Keratinocyte (primary cell): ENCODE results near the gene SMG6. TPM values are rescaled to one million over a fixed set of nuclear protein-coding genes. Genes with fewer than 3 reads are reported as not detected.

Experiments
- DNase-seq: peaks from one replicate; pipeline ENCODE4 v3.0.0-alpha.2; 2011; ENCODE audit warnings: low read depth, missing footprints, low spot score
- FAIRE-seq: peaks from 2 replicates; lab custom pipeline; 2011; peaks lifted over from hg19 to GRCh38; lab: Jason Lieb, UNC
- H2AFZ ChIP-seq: 2 replicates; pipeline ENCODE4 v1.6.0; 2012; ENCODE audit warnings: low read length, control low read depth, inconsistent platforms; ENCODE audit not compliant: control insufficient read depth
- H3K27ac ChIP-seq: 2 replicates; pipeline ENCODE4 v1.5.1; 2011; ENCODE audit warnings: low read length; ENCODE audit not compliant: control insufficient read depth, insufficient read depth
- H3K27me3 ChIP-seq: 3 replicates; pipeline ENCODE4 v1.6.0; 2011; ENCODE audit warnings: low read length; ENCODE audit not compliant: control insufficient read depth, insufficient read depth; ENCODE audit errors: extremely low read depth
- H3K36me3 ChIP-seq, 2 experiments: 2 replicates in 1 of 2; 3 replicates in 1 of 2; pipeline ENCODE4 v1.5.1; 2011; ENCODE audit warnings: low read length in 2 of 2, mild to moderate bottlenecking in 1 of 2; ENCODE audit not compliant: control insufficient read depth in 2 of 2, insufficient read depth in 2 of 2; ENCODE audit errors: extremely low read depth in 1 of 2
- H3K4me1 ChIP-seq: 3 replicates; pipeline ENCODE4 v1.5.1; 2011; ENCODE audit warnings: low read length; ENCODE audit not compliant: control insufficient read depth, insufficient read depth; ENCODE audit errors: extremely low read depth
- H3K4me2 ChIP-seq: 3 replicates; pipeline ENCODE4 v1.6.0; 2011; ENCODE audit warnings: low read depth, low read length; ENCODE audit not compliant: control insufficient read depth, insufficient read depth; ENCODE audit errors: extremely low read depth
- H3K4me3 ChIP-seq, 3 experiments: fragments of 200-600 bp in 1 of 3; sonication (generic) in 1 of 3; 2 replicates in 2 of 3; 3 replicates in 1 of 3; pipeline ENCODE4 v1.5.1; 2011 to 2016; ENCODE audit warnings: low read length in 3 of 3, mild to moderate bottlenecking in 3 of 3, control low read depth in 2 of 3, inconsistent platforms in 1 of 3, low read depth in 1 of 3, mixed read lengths in 1 of 3, mixed run types in 1 of 3, moderate library complexity in 1 of 3; ENCODE audit not compliant: control insufficient read depth in 2 of 3, insufficient read depth in 2 of 3; ENCODE audit errors: extremely low read depth in 1 of 3
- H3K79me2 ChIP-seq: 2 replicates; pipeline ENCODE4 v1.6.0; 2012; ENCODE audit warnings: low read length; ENCODE audit not compliant: control insufficient read depth, insufficient read depth
- H3K9ac ChIP-seq: 3 replicates; pipeline ENCODE4 v1.6.0; 2011; ENCODE audit warnings: low read length; ENCODE audit not compliant: control insufficient read depth, insufficient read depth; ENCODE audit errors: extremely low read depth
- H3K9me1 ChIP-seq: 3 replicates; pipeline ENCODE4 v1.6.0; 2011; ENCODE audit warnings: low read length; ENCODE audit not compliant: control insufficient read depth, insufficient read depth; ENCODE audit errors: extremely low read depth
- H3K9me3 ChIP-seq: 2 replicates; pipeline ENCODE4 v1.5.1; 2012; ENCODE audit warnings: low read depth, low read length; ENCODE audit not compliant: control insufficient read depth
- H4K20me1 ChIP-seq: 3 replicates; pipeline ENCODE4 v1.6.0; 2011; ENCODE audit warnings: low read length; ENCODE audit not compliant: control insufficient read depth, insufficient read depth; ENCODE audit errors: extremely low read depth
- CTCF ChIP-seq, 3 experiments: IDR thresholded peaks in 1 of 3; conservative IDR thresholded peaks in 1 of 3; optimal IDR thresholded peaks in 1 of 3; 2 replicates in 2 of 3; 3 replicates in 1 of 3; pipeline versions ENCODE3 to v1.5.1; 2011; ENCODE audit warnings: low read length in 3 of 3, mild to moderate bottlenecking in 3 of 3, moderate library complexity in 2 of 3, control low read depth in 1 of 3, inconsistent platforms in 1 of 3; ENCODE audit not compliant: insufficient read depth in 2 of 3; ENCODE audit errors: extremely low read depth in 1 of 3
- EZH2 ChIP-seq: IDR thresholded peaks from one replicate; pipeline ENCODE4 v1.6.1; 2012; ENCODE audit warnings: inconsistent platforms, mild to moderate bottlenecking, low read length, moderate library complexity
- dilution Hi-C: fragments of 300-500 bp; cut with MboI; formaldehyde crosslinking; loops from one replicate; pipeline ENCODE4 v1.7.0; 2020; ENCODE audit warnings: low sequenced_read_pairs; ENCODE audit not compliant: extremely low pct_ligation_motif_present
- polyA plus RNA-seq, 5 experiments: library from polyadenylated mRNA; depleted of rRNA in 3 of 5; stranded (reverse) in 3 of 5; stranded (forward) in 1 of 5; unstranded in 1 of 5; fragments of >200 nt; gene quantifications; 1 replicate in 1 of 5; 2 replicates in 3 of 5; 3 replicates in 1 of 5; pipeline versions ENCODE4 v1.2.1 to v1.2.3, GENCODE V29; 2011 to 2012; ENCODE audit warnings: missing spikeins in 2 of 5, low read depth in 1 of 5, low replicate concordance in 1 of 5

Gene SMG6
- polyA plus RNA-seq, 1 donor (not counting 4 experiments of a cell fraction or from before 2014, with no cell fraction given) = 3.6 TPM

DNA sequence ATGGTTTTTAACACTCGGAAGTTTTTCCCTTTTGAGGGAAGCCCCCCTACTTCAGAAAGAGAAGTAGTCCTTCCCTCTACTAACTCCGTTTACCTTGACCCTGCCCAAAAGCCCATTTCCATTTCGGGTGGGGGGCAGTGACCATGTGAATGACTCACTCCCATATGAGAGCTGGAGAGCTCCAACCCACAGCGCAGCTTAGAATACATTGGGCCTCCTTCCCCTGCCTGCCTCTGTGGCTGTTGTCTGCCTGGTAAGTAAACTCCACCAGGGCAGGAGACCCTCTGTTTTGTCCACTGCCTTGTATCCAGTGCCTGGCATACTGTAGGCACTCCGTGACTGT, 34.7 kb upstream of the SMG6 start:
- no peaks in the 10 kb centered on the region for H4K20me1 ChIP-seq
- DNase-seq (no peak), FAIRE-seq (no peak)
- dilution Hi-C loops = no loop called here
- peak overlapping the region; percentile 72 for H2AFZ ChIP-seq
- peak overlapping the region; percentile 61 to 87 (median 66) for H3K4me3 ChIP-seq
- H3K36me3 ChIP-seq = peaks cover 10 to 21% of the 10 kb centered on the region in 2 experiments
- no peaks in the 10 kb centered on the region for H3K9me3 ChIP-seq
- H3K9me1 ChIP-seq = no peaks in the 10 kb centered on the region
- no peak for TF ChIP-seq EZH2
- TF ChIP-seq CTCF (optimal IDR thresholded peaks at IDR 0.05 in 1 of 3, IDR thresholded peaks at IDR 0.05 in 1 of 3, conservative IDR thresholded peaks at IDR 0.05 in 1 of 3; ENCODE audit: extremely low read depth in 1 of 3, insufficient read depth in 2 of 3, low read length in 3 of 3) = no peak
- peak overlapping the region; percentile 96 for H3K9ac ChIP-seq
- H3K4me1 ChIP-seq = peaks cover 20% of the 10 kb centered on the region
- H3K4me2 ChIP-seq = peak overlapping the region; percentile 94
- peak overlapping the region; percentile 11 for H3K27ac ChIP-seq
- no peaks in the 10 kb centered on the region for H3K27me3 ChIP-seq
- peaks cover 33% of the 10 kb centered on the region for H3K79me2 ChIP-seq

DNA sequence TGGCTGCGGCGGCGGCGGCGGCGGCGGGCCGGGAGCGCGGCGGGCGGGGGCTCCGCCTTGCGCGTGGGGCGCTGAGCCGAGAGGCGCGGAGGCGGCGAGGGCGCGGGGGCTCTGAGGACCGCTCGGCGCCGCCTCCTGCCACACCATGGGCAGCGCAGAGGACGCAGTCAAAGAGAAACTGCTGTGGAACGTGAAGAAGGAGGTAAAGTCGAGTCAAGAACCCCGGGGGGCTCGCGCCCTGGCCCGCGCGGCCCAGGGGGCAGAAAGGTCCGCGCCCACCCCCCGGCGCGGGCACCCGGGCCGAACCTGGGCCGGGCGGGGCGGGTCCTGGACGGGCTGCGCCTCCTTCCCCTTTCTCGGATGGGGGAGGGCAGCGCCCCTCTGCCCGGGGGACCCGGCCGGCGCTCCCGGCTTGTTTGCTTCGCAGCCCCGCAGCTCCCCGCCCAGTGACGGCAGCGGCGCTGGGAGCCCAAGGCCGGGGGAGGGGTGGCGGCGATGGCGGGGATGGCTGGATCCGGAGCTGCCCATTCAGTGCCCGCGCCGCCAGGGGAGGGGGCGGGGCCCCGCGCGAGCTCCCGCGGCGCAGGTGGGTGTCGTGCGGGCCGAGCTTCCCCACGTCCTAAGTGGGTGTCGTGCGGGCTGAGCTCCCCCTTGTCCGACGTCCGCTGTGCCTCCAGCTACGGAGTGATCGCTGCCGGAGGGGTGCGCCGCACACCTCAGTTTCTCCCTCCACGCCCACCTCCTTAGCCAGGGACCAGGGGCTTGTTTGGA, 34.1 kb upstream of the SMG6 start:
- H3K9me3 ChIP-seq = no peaks in the 10 kb centered on the region
- peak overlapping the region; percentile 61 to 87 (median 66) for H3K4me3 ChIP-seq
- peak overlapping the region; percentile 94 for H3K4me2 ChIP-seq
- TF ChIP-seq CTCF (optimal IDR thresholded peaks at IDR 0.05 in 1 of 3, IDR thresholded peaks at IDR 0.05 in 1 of 3, conservative IDR thresholded peaks at IDR 0.05 in 1 of 3; ENCODE audit: extremely low read depth in 1 of 3, insufficient read depth in 2 of 3, low read length in 3 of 3) = peak in 1 of 3 experiments; percentile 4
- no peak for TF ChIP-seq EZH2
- H3K79me2 ChIP-seq = peaks cover 38% of the 10 kb centered on the region
- dilution Hi-C loops = no loop called here
- peak overlapping the region; percentile 42 for H3K27ac ChIP-seq
- DNase-seq = no peak
- H2AFZ ChIP-seq = peak overlapping the region; percentile 72
- FAIRE-seq = no peak
- H3K36me3 ChIP-seq = peaks cover 11 to 27% of the 10 kb centered on the region in 2 experiments
- peaks cover 20% of the 10 kb centered on the region for H3K4me1 ChIP-seq
- no peaks in the 10 kb centered on the region for H4K20me1 ChIP-seq
- H3K27me3 ChIP-seq = no peaks in the 10 kb centered on the region
- peak overlapping the region; percentile 96 for H3K9ac ChIP-seq
- H3K9me1 ChIP-seq = no peaks in the 10 kb centered on the region
